SU-DHL-6 (cell line): ENCODE data around the gene SOX6.

ENCODE experiments used
- H2AFZ ChIP-seq: fragments of 200-600 bp; sonication (generic); 2 replicates; pipeline ENCODE4 v1.6.1; 2014; ENCODE audit warnings: low read depth, mild to moderate bottlenecking, moderate library complexity, mixed read lengths, antibody characterized with exemption, low read length; ENCODE audit not compliant: severe bottlenecking
- H3F3A ChIP-seq: fragments of 200-600 bp; shearing (Covaris generic); 2 replicates; pipeline ENCODE4 v1.6.0; 2016; ENCODE audit warnings: antibody characterized with exemption, mild to moderate bottlenecking; ENCODE audit not compliant: insufficient read depth
- H3K27ac ChIP-seq: fragments of 200-600 bp; sonication (generic); 2 replicates; pipeline ENCODE4 v1.5.1; 2016; ENCODE audit warnings: low read depth, mild to moderate bottlenecking, low read length, moderate library complexity, mixed read lengths
- H3K27me3 ChIP-seq: fragments of 200-600 bp; sonication (generic), shearing (Covaris generic); 2 replicates; pipeline ENCODE4 v1.6.0; 2014; ENCODE audit warnings: mild to moderate bottlenecking, low read length
- H3K36me3 ChIP-seq: fragments of 200-600 bp; sonication (generic); 2 replicates; pipeline ENCODE4 v1.6.1; 2014; ENCODE audit warnings: mild to moderate bottlenecking, low read length, mixed read lengths
- H3K4me2 ChIP-seq: fragments of 300-600, 200-600 bp; shearing (Covaris generic), sonication (generic); 2 replicates; pipeline ENCODE4 v1.6.0; 2014; ENCODE audit warnings: low read length, low read depth, mild to moderate bottlenecking; ENCODE audit not compliant: poor library complexity, severe bottlenecking
- H3K4me3 ChIP-seq: fragments of 200-600 bp; sonication (generic); 2 replicates; pipeline ENCODE4 v1.5.1; 2014; ENCODE audit warnings: antibody characterized with exemption, low read length, mild to moderate bottlenecking, mixed read lengths; ENCODE audit not compliant: insufficient read depth, poor library complexity, severe bottlenecking
- H3K79me2 ChIP-seq: fragments of 200-600 bp; sonication (generic); 2 replicates; pipeline ENCODE4 v1.6.1; 2014; ENCODE audit warnings: mild to moderate bottlenecking, low read length, moderate library complexity; ENCODE audit not compliant: insufficient read depth
- H3K9ac ChIP-seq: fragments of 200-600 bp; sonication (generic); 2 replicates; pipeline ENCODE4 v1.7.0; 2014; ENCODE audit warnings: mild to moderate bottlenecking, low read length
- H3K9me2 ChIP-seq: fragments of 200-600 bp; sonication (generic); replicated peaks from 2 replicates; pipeline ENCODE4 v1.6.1; 2014; ENCODE audit warnings: low read length; ENCODE audit not compliant: insufficient read depth
- H3K9me3 ChIP-seq: fragments of 200-600 bp; sonication (generic); 2 replicates; pipeline ENCODE4 v1.6.1; 2014; ENCODE audit warnings: low read length, mixed read lengths; ENCODE audit not compliant: insufficient read depth
- H4K20me1 ChIP-seq: fragments of 200-600 bp; sonication (generic); 2 replicates; pipeline ENCODE4 v1.6.1; 2014; ENCODE audit warnings: low read depth, mild to moderate bottlenecking, antibody characterized with exemption, low read length, moderate library complexity, mixed read lengths
- CTCF ChIP-seq: fragments of 200-600 bp; sonication (generic); IDR thresholded peaks from one replicate; pipeline ENCODE4 v1.5.1; 2017; ENCODE audit warnings: antibody characterized with exemption, mild to moderate bottlenecking, low read length, moderate library complexity; ENCODE audit not compliant: insufficient read depth, poor library complexity, severe bottlenecking
- EZH2phosphoT487 ChIP-seq: fragments of 200-600 bp; sonication (generic), shearing (Covaris generic); conservative IDR thresholded peaks from 2 replicates; pipeline ENCODE4 v1.6.1; 2018; ENCODE audit warnings: mild to moderate bottlenecking, antibody characterized with exemption, low read length, moderate library complexity, mixed read lengths

SOX6 gene

GRCh38 chr11:16185042-16185441, 171.3 kb downstream of the SOX6 start:
- H3K9me3 ChIP-seq, result no peaks in the 10 kb centered on the region
- TF ChIP-seq EZH2phosphoT487, result no peak
- no peak for TF ChIP-seq CTCF
- no peaks in the 10 kb centered on the region for H4K20me1 ChIP-seq
- no peak overlapping the region for H2AFZ ChIP-seq
- H3K9ac ChIP-seq, result no peak overlapping the region
- H3F3A ChIP-seq, result no peaks in the 10 kb centered on the region
- no peaks in the 10 kb centered on the region for H3K27me3 ChIP-seq
- no peaks in the 10 kb centered on the region for H3K9me2 ChIP-seq
- no peak overlapping the region for H3K4me3 ChIP-seq
- no peaks in the 10 kb centered on the region for H3K79me2 ChIP-seq
- H3K4me2 ChIP-seq, result no peak overlapping the region
- H3K27ac ChIP-seq, result no peak overlapping the region
- H3K36me3 ChIP-seq, result no peaks in the 10 kb centered on the region

- no peak overlapping the region for H3K4me3 ChIP-seq
- H3K36me3 ChIP-seq, result no peaks in the 10 kb centered on the region
- no peaks in the 10 kb centered on the region for H3F3A ChIP-seq
- no peaks in the 10 kb centered on the region for H3K9me3 ChIP-seq
- no peaks in the 10 kb centered on the region for H3K27me3 ChIP-seq
- no peak for TF ChIP-seq CTCF
- no peak for TF ChIP-seq EZH2phosphoT487
- no peak overlapping the region for H2AFZ ChIP-seq
- H3K4me2 ChIP-seq, result no peak overlapping the region
- no peaks in the 10 kb centered on the region for H3K79me2 ChIP-seq
- no peaks in the 10 kb centered on the region for H4K20me1 ChIP-seq
- no peak overlapping the region for H3K27ac ChIP-seq
- no peak overlapping the region for H3K9ac ChIP-seq
- H3K9me2 ChIP-seq, result no peaks in the 10 kb centered on the region
Observed at GRCh38 chr11:16184588-16184987, 171.8 kb downstream of the SOX6 start.

- no peak overlapping the region for H3K27ac ChIP-seq
- H3K4me2 ChIP-seq, result no peak overlapping the region
- no peaks in the 10 kb centered on the region for H3K79me2 ChIP-seq
- H3K27me3 ChIP-seq, result no peaks in the 10 kb centered on the region
- no peaks in the 10 kb centered on the region for H3K36me3 ChIP-seq
- no peak for TF ChIP-seq EZH2phosphoT487
- TF ChIP-seq CTCF, result no peak
- no peak overlapping the region for H3K9ac ChIP-seq
- no peaks in the 10 kb centered on the region for H4K20me1 ChIP-seq
- no peaks in the 10 kb centered on the region for H3K9me3 ChIP-seq
- no peak overlapping the region for H3K4me3 ChIP-seq
- no peaks in the 10 kb centered on the region for H3K9me2 ChIP-seq
- no peak overlapping the region for H2AFZ ChIP-seq
- no peaks in the 10 kb centered on the region for H3F3A ChIP-seq
Observed at GRCh38 chr11:16182553-16182952, 173.8 kb downstream of the SOX6 start.
